HepG2 (cell line): ENCODE results near the gene SAMSN1. TPM values are rescaled to one million over a fixed set of nuclear protein-coding genes. Genes with fewer than 3 reads are reported as not detected.

Source experiments
- ATAC-seq: fragments of 200-7000 bp; cut with Tn5 transposase; 3 replicates; pipeline ENCODE4 v1.9.1; 2020; ENCODE audit warnings: mild to moderate bottlenecking, moderate library complexity
- BruUV-seq: library from RNA; stranded (reverse); fragments of 400-500 nt; replicated peaks from 2 replicates; lab custom pipeline; 2021; lab: Mats Ljungman, UMichigan
- CTCF ChIA-PET: fragments of 300-600 bp; formaldehyde crosslinking; extraction: SDS; loops from one replicate; lab custom pipeline; 2021; ENCODE audit warnings: low total read pairs, inconsistent platforms, low intra/inter-chr PET ratio; lab: Yijun Ruan, JAX
- POLR2A ChIA-PET: fragments of 350-600 bp; sonication (Branson Sonifier 250); formaldehyde crosslinking; loops from one replicate; lab custom pipeline; 2020; ENCODE audit warnings: antibody characterized with exemption, inconsistent platforms; lab: Yijun Ruan, JAX
- DNase-seq: peaks from one replicate; pipeline ENCODE4 v3.0.0-alpha.2; 2015; ENCODE audit warnings: low spot score
- FAIRE-seq: peaks from 3 replicates; lab custom pipeline; 2011; peaks lifted over from hg19 to GRCh38; lab: Jason Lieb, UNC
- H2AFZ ChIP-seq: one replicate; pipeline ENCODE4 v1.6.1; 2011; ENCODE audit warnings: low read length, inconsistent platforms
- H3K27ac ChIP-seq: fragments of 300-600 bp; 3 replicates; pipeline ENCODE4 v1.8.0; 2011; ENCODE audit warnings: mixed run types, mild to moderate bottlenecking, mixed read lengths, low read length, inconsistent platforms; ENCODE audit not compliant: insufficient read depth; ENCODE audit errors: extremely low read length
- H3K27me3 ChIP-seq, 2 experiments: fragments of 200-600 bp in 1 of 2; 2 replicates in 1 of 2; 3 replicates in 1 of 2; pipeline versions ENCODE4 v1.6.0 to v1.8.0; 2011; ENCODE audit warnings: low read length in 2 of 2, mild to moderate bottlenecking in 2 of 2, moderate library complexity in 2 of 2, inconsistent platforms in 1 of 2; ENCODE audit not compliant: insufficient read depth in 2 of 2, control insufficient read depth in 1 of 2
- H3K36me3 ChIP-seq, 2 experiments: fragments of 200-600 bp in 1 of 2; replicated peaks in 1 of 2; 2 replicates in 1 of 2; 3 replicates in 1 of 2; pipeline versions ENCODE4 v1.5.1 to v1.8.0; 2011; ENCODE audit warnings: low read length in 2 of 2, inconsistent platforms in 1 of 2; ENCODE audit not compliant: insufficient read depth in 2 of 2, control insufficient read depth in 1 of 2
- H3K4me1 ChIP-seq: 2 replicates; pipeline ENCODE4 v1.5.1; 2012; ENCODE audit warnings: low read length, inconsistent platforms; ENCODE audit not compliant: insufficient read depth
- H3K4me2 ChIP-seq: 2 replicates; pipeline ENCODE4 v1.6.0; 2011; ENCODE audit warnings: low read depth, low read length, inconsistent platforms
- H3K4me3 ChIP-seq, 3 experiments: fragments of 200-600 bp in 1 of 3; sonication (generic), shearing (Covaris generic) in 1 of 3; replicated peaks in 1 of 3; 2 replicates each; pipeline ENCODE4 v1.5.1; 2011 to 2016; ENCODE audit warnings: low read length in 3 of 3, inconsistent platforms in 2 of 3, low read depth in 2 of 3, mild to moderate bottlenecking in 2 of 3, control low read depth in 1 of 3, mixed read lengths in 1 of 3; ENCODE audit not compliant: insufficient read depth in 1 of 3
- H3K79me2 ChIP-seq: one replicate; pipeline ENCODE4 v1.6.1; 2011; ENCODE audit warnings: low read length, inconsistent platforms; ENCODE audit not compliant: insufficient read depth
- H3K9ac ChIP-seq: 2 replicates; pipeline ENCODE4 v1.6.0; 2011; ENCODE audit warnings: mild to moderate bottlenecking, low read depth, low read length, inconsistent platforms; ENCODE audit not compliant: insufficient read depth
- H3K9me3 ChIP-seq: 2 replicates; pipeline ENCODE4 v1.5.1; 2012; ENCODE audit warnings: mild to moderate bottlenecking, low read length
- H4K20me1 ChIP-seq: 2 replicates; pipeline ENCODE4 v1.6.0; 2011; ENCODE audit warnings: inconsistent platforms, mild to moderate bottlenecking, low read length, moderate library complexity; ENCODE audit not compliant: insufficient read depth
- ATF7-NPFF ChIP-seq: sonication (generic); formaldehyde crosslinking; IDR thresholded peaks from 2 replicates; pipeline ENCODE4 v1.8.1; 2023; ENCODE audit warnings: mild to moderate bottlenecking, low read depth, missing genetic modification reagents, moderate library complexity
- FOSL1 ChIP-seq: sonication (generic); formaldehyde crosslinking; IDR thresholded peaks from 2 replicates; pipeline ENCODE4 v1.9.0; 2021; ENCODE audit warnings: missing genetic modification reagents, borderline replicate concordance
- FOXJ3 ChIP-seq: sonication (generic); formaldehyde crosslinking; IDR thresholded peaks from 2 replicates; pipeline ENCODE4 v1.4.0; 2020; ENCODE audit warnings: missing genetic modification reagents, mild to moderate bottlenecking, borderline replicate concordance
- FOXO1 ChIP-seq: sonication (generic); formaldehyde crosslinking; IDR thresholded peaks from 2 replicates; pipeline ENCODE4 v1.4.0; 2020; ENCODE audit warnings: missing genetic modification reagents
- HNRNPUL1 ChIP-seq: fragments of 200-400 bp; formaldehyde crosslinking; IDR thresholded peaks from 2 replicates; pipeline ENCODE4 v1.6.1; 2017; ENCODE audit warnings: low read depth, mild to moderate bottlenecking, low read length, moderate library complexity
- IKZF4 ChIP-seq: sonication (generic); formaldehyde crosslinking; IDR thresholded peaks from 2 replicates; pipeline ENCODE4 v1.5.1; 2020; ENCODE audit warnings: borderline replicate concordance, mild to moderate bottlenecking, low read depth, missing genetic modification reagents; ENCODE audit errors: not compliant biosample characterization
- KDM1A ChIP-seq: IDR thresholded peaks from 2 replicates; pipeline ENCODE4 v1.6.1; 2016; ENCODE audit warnings: missing compliant biosample characterization
- KDM3A ChIP-seq: IDR thresholded peaks from 2 replicates; pipeline ENCODE4 v1.6.1; 2018; ENCODE audit warnings: low read depth, missing compliant biosample characterization
- MAFK ChIP-seq, 2 experiments: IDR thresholded peaks in 1 of 2; conservative IDR thresholded peaks in 1 of 2; 2 replicates each; pipeline ENCODE4 v1.6.1; 2011; ENCODE audit warnings: improper control_type of control experiment in 2 of 2, low read length in 2 of 2
- MBNL3 ChIP-seq: fragments of 250-450 bp; sonication (Bioruptor Pico); conservative IDR thresholded peaks from 2 replicates; pipeline ENCODE4 v1.8.0; 2022; ENCODE audit warnings: mild to moderate bottlenecking, inconsistent platforms
- NR3C1 ChIP-seq: sonication (generic); formaldehyde crosslinking; IDR thresholded peaks from 2 replicates; pipeline ENCODE4 v1.4.0; 2020; ENCODE audit warnings: missing genetic modification reagents
- SNRNP70 ChIP-seq: fragments of 200-400 bp; formaldehyde crosslinking; IDR thresholded peaks from 2 replicates; pipeline ENCODE4 v1.6.1; 2017; ENCODE audit warnings: mild to moderate bottlenecking, low read depth, low read length, moderate library complexity
- TCF7 ChIP-seq: sonication (generic); IDR thresholded peaks from 2 replicates; pipeline ENCODE4 v1.6.1; 2016; ENCODE audit warnings: antibody characterized with exemption, low read depth
- WIZ ChIP-seq: sonication (generic); formaldehyde crosslinking; IDR thresholded peaks from 2 replicates; pipeline ENCODE4 v1.5.1; 2020; ENCODE audit warnings: mild to moderate bottlenecking, missing genetic modification reagents
- ZNF17 ChIP-seq: sonication (generic); formaldehyde crosslinking; IDR thresholded peaks from 2 replicates; pipeline ENCODE4 v1.5.0; 2020; ENCODE audit warnings: mild to moderate bottlenecking, missing genetic modification reagents
- ZNF652 ChIP-seq: IDR thresholded peaks from 2 replicates; pipeline ENCODE4 v1.6.1; 2016; ENCODE audit warnings: low read depth, borderline replicate concordance
- ZNF747 ChIP-seq: sonication (generic); formaldehyde crosslinking; IDR thresholded peaks from 2 replicates; pipeline ENCODE4 v1.8.1; 2023; ENCODE audit warnings: missing genetic modification reagents, mild to moderate bottlenecking, borderline replicate concordance
- WGBS: methylation state at CpG from one replicate; pipeline ENCODE4 v1.1.6; 2017; ENCODE audit warnings: low lambda C conversion rate; 5-methylcytosine and 5-hydroxymethylcytosine counted together
- in situ Hi-C: cut with HindIII; loops from 2 replicates; pipeline ENCODE4 v1.10.0; 2017; ENCODE audit warnings: low pct_unique_long_range_greater_than_20kb; ENCODE audit not compliant: extremely low pct_ligation_motif_present
- intact Hi-C: fragments of 100-400 bp; cut with micrococcal nuclease; formaldehyde crosslinking; loops from one replicate; pipeline ENCODE4 v1.10.0; 2022; ENCODE audit not compliant: unreplicated experiment
- polyA plus RNA-seq, 8 experiments: library from polyadenylated mRNA; depleted of rRNA in 3 of 8; stranded (reverse) in 7 of 8; unstranded in 1 of 8; fragments of >200 nt; fragmentation: Illumina TruSeq in 4 of 8; extraction: Trizol in 4 of 8; gene quantifications; 2 replicates each; pipeline versions ENCODE4 v1.2.1 to v1.2.3, GENCODE V29; 2011 to 2016; ENCODE audit warnings: low read depth in 4 of 8, missing spikeins in 1 of 8, mixed read lengths in 1 of 8; ENCODE audit not compliant: insufficient read depth in 1 of 8
- total RNA-seq, 5 experiments: library from RNA; depleted of rRNA; stranded (reverse); fragments of >200 nt; fragmentation: Illumina TruSeq; extraction: Trizol; gene quantifications; 2 replicates each; pipeline ENCODE4 v1.2.3, GENCODE V29; 2016; ENCODE audit warnings: low read depth in 1 of 5
- TF ChIP-seq, protein P1 (sequence below): sonication (generic); formaldehyde crosslinking; IDR thresholded peaks from 2 replicates; pipeline ENCODE4 v1.5.0; 2020; ENCODE audit warnings: mild to moderate bottlenecking, missing genetic modification reagents, borderline replicate concordance

The SAMSN1 gene
- total and polyA plus RNA-seq, 2 of the 13 experiments (the other 11 are each of a cell fraction or from before 2014, with no cell fraction given): 0.09 TPM; not detected in 1

GRCh38 chr21:14466715-14467114 is 79.4 kb downstream of the SAMSN1 start:
- DNase-seq (no peak), FAIRE-seq (no peak), ATAC-seq (no peak)
- no TSS peak for BruUV-seq
- ChIA-PET CTCF (no interaction called here), POLR2A (no interaction called here)
- H3K27ac ChIP-seq: no peak overlapping the region
- no peak overlapping the region for H2AFZ ChIP-seq
- H3K27me3 ChIP-seq: no peaks in the 10 kb centered on the region
- intact Hi-C loops (no loop called here), in situ Hi-C loops (no loop called here)
- H3K4me3 ChIP-seq: no peak overlapping the region
- H3K4me1 ChIP-seq: no peaks in the 10 kb centered on the region
- no peaks in the 10 kb centered on the region for H3K79me2 ChIP-seq
- no peak overlapping the region for H3K9ac ChIP-seq
- H4K20me1 ChIP-seq: no peaks in the 10 kb centered on the region
- no peak for TF ChIP-seq FOXO1
- no peak for TF ChIP-seq KDM1A (CRISPR knock-in tag)
- no peak for TF ChIP-seq ZNF17 (CRISPR knock-in tag)
- TF ChIP-seq HNRNPUL1: no peak
- no peak for TF ChIP-seq KDM3A (CRISPR knock-in tag)
- TF ChIP-seq IKZF4 (CRISPR knock-in tag): no peak
- no peak for TF ChIP-seq FOXJ3 (CRISPR knock-in tag)
- TF ChIP-seq WIZ (CRISPR knock-in tag): no peak
- no peak for TF ChIP-seq ZNF652 (CRISPR knock-in tag)
- no peak for TF ChIP-seq MAFK (conservative IDR thresholded peaks at IDR 0.05 in 1 of 2, IDR thresholded peaks at IDR 0.05 in 1 of 2; ENCODE audit: low read length in 2 of 2)
- TF ChIP-seq TCF7: no peak
- no peak for TF ChIP-seq ZNF747
- no peak for TF ChIP-seq SNRNP70
- no peak for TF ChIP-seq ATF7-NPFF (CRISPR knock-in tag)
- TF ChIP-seq MBNL3 (CRISPR knock-in tag): no peak
- TF ChIP-seq, protein P1, sequence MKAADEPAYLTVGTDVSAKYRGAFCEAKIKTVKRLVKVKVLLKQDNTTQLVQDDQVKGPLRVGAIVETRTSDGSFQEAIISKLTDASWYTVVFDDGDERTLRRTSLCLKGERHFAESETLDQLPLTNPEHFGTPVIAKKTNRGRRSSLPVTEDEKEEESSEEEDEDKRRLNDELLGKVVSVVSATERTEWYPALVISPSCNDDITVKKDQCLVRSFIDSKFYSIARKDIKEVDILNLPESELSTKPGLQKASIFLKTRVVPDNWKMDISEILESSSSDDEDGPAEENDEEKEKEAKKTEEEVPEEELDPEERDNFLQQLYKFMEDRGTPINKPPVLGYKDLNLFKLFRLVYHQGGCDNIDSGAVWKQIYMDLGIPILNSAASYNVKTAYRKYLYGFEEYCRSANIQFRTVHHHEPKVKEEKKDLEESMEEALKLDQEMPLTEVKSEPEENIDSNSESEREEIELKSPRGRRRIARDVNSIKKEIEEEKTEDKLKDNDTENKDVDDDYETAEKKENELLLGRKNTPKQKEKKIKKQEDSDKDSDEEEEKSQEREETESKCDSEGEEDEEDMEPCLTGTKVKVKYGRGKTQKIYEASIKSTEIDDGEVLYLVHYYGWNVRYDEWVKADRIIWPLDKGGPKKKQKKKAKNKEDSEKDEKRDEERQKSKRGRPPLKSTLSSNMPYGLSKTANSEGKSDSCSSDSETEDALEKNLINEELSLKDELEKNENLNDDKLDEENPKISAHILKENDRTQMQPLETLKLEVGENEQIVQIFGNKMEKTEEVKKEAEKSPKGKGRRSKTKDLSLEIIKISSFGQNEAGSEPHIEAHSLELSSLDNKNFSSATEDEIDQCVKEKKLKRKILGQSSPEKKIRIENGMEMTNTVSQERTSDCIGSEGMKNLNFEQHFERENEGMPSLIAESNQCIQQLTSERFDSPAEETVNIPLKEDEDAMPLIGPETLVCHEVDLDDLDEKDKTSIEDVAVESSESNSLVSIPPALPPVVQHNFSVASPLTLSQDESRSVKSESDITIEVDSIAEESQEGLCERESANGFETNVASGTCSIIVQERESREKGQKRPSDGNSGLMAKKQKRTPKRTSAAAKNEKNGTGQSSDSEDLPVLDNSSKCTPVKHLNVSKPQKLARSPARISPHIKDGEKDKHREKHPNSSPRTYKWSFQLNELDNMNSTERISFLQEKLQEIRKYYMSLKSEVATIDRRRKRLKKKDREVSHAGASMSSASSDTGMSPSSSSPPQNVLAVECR (CRISPR knock-in tag): no peak
- no peak for TF ChIP-seq NR3C1 (CRISPR knock-in tag)
- TF ChIP-seq FOSL1 (CRISPR knock-in tag): no peak
- 0% methylated on average over 1 of the region's 1 CpG for WGBS
- H3K36me3 ChIP-seq: no peaks in the 10 kb centered on the region
- H3K4me2 ChIP-seq: no peak overlapping the region
- H3K9me3 ChIP-seq: no peaks in the 10 kb centered on the region
